HepG2 (cell line): ENCODE data around the gene DLG2.

Experiments
- ARHGAP35 ChIP-seq: sonication (generic); formaldehyde crosslinking; IDR thresholded peaks from 2 replicates; pipeline ENCODE4 v1.9.0; 2022; ENCODE audit warnings: mild to moderate bottlenecking, inconsistent platforms, moderate library complexity, missing genetic modification reagents, borderline replicate concordance
- BRD4 ChIP-seq: sonication (generic); formaldehyde crosslinking; IDR thresholded peaks from 2 replicates; pipeline ENCODE4 v1.4.0; 2020; ENCODE audit warnings: missing genetic modification reagents
- DNMT3B ChIP-seq: conservative IDR thresholded peaks from 2 replicates; pipeline ENCODE4 v1.6.1; 2016; ENCODE audit warnings: missing biosample characterization, control low read depth
- EP300 ChIP-seq, 3 experiments: sonication (generic) in 1 of 3; formaldehyde crosslinking in 1 of 3; IDR thresholded peaks; 2 replicates each; pipeline versions ENCODE4 v1.5.1 to v1.6.1; 2011 to 2020; ENCODE audit warnings: low read depth in 2 of 3, low read length in 2 of 3, borderline replicate concordance in 1 of 3, improper control_type of control experiment in 1 of 3, mild to moderate bottlenecking in 1 of 3, missing genetic modification reagents in 1 of 3, moderate library complexity in 1 of 3
- EZH2 ChIP-seq: conservative IDR thresholded peaks from 2 replicates; pipeline ENCODE4 v1.6.1; 2012; ENCODE audit warnings: mild to moderate bottlenecking, low read depth, low read length, moderate library complexity
- POLR2AphosphoS2 ChIP-seq: IDR thresholded peaks from 2 replicates; pipeline ENCODE4 v1.6.1; 2011; ENCODE audit warnings: low read depth, low read length, improper control_type of control experiment
- RFX5 ChIP-seq: IDR thresholded peaks from 2 replicates; pipeline ENCODE4 v1.6.1; 2011; ENCODE audit warnings: low read depth, low read length, improper control_type of control experiment
- SMYD3 ChIP-seq: sonication (generic); formaldehyde crosslinking; IDR thresholded peaks from 2 replicates; pipeline ENCODE4 v1.8.1; 2023; ENCODE audit warnings: mild to moderate bottlenecking, missing genetic modification reagents
- U2AF2 ChIP-seq: fragments of 200-400 bp; formaldehyde crosslinking; IDR thresholded peaks from 2 replicates; pipeline ENCODE4 v1.6.1; 2017; ENCODE audit warnings: low read depth, mild to moderate bottlenecking, low read length
- ZNF12 ChIP-seq: sonication (generic); formaldehyde crosslinking; IDR thresholded peaks from 2 replicates; pipeline ENCODE4 v1.5.0; 2020; ENCODE audit warnings: missing genetic modification reagents
- ZNF232 ChIP-seq: sonication (generic); formaldehyde crosslinking; IDR thresholded peaks from 2 replicates; pipeline ENCODE4 v1.4.0; 2020; ENCODE audit warnings: missing genetic modification reagents, borderline replicate concordance
- TF ChIP-seq, protein P1 (sequence below): sonication (generic); formaldehyde crosslinking; IDR thresholded peaks from 2 replicates; pipeline ENCODE4 v1.5.0; 2020; ENCODE audit warnings: mild to moderate bottlenecking, missing genetic modification reagents, moderate library complexity
- TF ChIP-seq, protein P2 (sequence below): sonication (generic); formaldehyde crosslinking; IDR thresholded peaks from 2 replicates; pipeline ENCODE4 v1.8.1; 2022; ENCODE audit warnings: low read depth, mild to moderate bottlenecking, missing genetic modification reagents
- TF ChIP-seq, protein P3 (sequence below), 2 experiments: IDR thresholded peaks; 2 replicates each; pipeline ENCODE4 v1.6.1; 2011 to 2012; ENCODE audit warnings: low read length in 2 of 2, borderline replicate concordance in 1 of 2, low read depth in 1 of 2, mild to moderate bottlenecking in 1 of 2, moderate library complexity in 1 of 2

DNA sequence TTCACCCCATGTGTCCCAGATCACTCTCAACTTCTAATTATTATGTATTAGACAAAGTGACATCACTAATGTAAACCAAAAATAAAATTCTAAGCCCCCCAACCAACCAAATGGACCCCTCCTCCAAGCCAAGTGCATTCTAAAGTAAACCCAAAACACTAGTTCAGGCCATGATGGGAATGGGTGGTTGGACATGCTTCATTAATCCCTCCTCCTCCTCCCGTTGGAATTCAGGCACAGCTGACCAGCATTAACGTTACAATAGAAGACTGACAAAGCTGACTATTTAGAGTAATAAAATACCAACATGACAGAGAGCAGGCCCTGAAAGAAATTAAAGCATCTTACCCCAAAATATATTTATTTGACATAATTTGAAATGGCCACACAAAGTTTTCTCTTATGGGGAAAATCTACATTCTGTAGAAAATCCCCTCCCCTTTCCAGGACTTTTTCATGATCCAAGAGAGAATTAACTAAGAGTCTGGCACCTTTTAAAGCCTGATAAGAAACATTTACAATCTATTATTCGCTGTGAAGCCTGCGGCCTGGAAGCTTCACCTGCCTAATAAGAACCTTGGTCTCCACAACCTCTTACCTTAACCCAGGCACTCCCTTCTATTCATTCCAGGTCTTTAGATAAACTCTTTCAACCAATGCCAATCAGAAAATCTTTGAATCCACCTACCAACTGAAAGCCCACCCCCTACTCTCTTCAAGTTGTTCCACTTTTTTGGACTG, 1392.5 kb downstream of the DLG2 start:
- TF ChIP-seq EP300 (IDR thresholded peaks at IDR 0.05; ENCODE audit: low read depth in 2 of 2, low read length in 2 of 2) (no peak), EP300 (CRISPR knock-in tag; IDR thresholded peaks at IDR 0.05; ENCODE audit: borderline replicate concordance) (no peak), ZNF232 (CRISPR knock-in tag) (no peak), POLR2AphosphoS2 (no peak), DNMT3B (CRISPR knock-in tag) (no peak), ZNF12 (CRISPR knock-in tag) (no peak), SMYD3 (CRISPR knock-in tag) (no peak), U2AF2 (no peak), ARHGAP35 (CRISPR knock-in tag) (no peak), EZH2 (no peak), BRD4 (CRISPR knock-in tag) (no peak), RFX5 (no peak)
- TF ChIP-seq, protein P1, sequence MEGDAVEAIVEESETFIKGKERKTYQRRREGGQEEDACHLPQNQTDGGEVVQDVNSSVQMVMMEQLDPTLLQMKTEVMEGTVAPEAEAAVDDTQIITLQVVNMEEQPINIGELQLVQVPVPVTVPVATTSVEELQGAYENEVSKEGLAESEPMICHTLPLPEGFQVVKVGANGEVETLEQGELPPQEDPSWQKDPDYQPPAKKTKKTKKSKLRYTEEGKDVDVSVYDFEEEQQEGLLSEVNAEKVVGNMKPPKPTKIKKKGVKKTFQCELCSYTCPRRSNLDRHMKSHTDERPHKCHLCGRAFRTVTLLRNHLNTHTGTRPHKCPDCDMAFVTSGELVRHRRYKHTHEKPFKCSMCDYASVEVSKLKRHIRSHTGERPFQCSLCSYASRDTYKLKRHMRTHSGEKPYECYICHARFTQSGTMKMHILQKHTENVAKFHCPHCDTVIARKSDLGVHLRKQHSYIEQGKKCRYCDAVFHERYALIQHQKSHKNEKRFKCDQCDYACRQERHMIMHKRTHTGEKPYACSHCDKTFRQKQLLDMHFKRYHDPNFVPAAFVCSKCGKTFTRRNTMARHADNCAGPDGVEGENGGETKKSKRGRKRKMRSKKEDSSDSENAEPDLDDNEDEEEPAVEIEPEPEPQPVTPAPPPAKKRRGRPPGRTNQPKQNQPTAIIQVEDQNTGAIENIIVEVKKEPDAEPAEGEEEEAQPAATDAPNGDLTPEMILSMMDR (CRISPR knock-in tag) = no peak
- TF ChIP-seq, protein P2, sequence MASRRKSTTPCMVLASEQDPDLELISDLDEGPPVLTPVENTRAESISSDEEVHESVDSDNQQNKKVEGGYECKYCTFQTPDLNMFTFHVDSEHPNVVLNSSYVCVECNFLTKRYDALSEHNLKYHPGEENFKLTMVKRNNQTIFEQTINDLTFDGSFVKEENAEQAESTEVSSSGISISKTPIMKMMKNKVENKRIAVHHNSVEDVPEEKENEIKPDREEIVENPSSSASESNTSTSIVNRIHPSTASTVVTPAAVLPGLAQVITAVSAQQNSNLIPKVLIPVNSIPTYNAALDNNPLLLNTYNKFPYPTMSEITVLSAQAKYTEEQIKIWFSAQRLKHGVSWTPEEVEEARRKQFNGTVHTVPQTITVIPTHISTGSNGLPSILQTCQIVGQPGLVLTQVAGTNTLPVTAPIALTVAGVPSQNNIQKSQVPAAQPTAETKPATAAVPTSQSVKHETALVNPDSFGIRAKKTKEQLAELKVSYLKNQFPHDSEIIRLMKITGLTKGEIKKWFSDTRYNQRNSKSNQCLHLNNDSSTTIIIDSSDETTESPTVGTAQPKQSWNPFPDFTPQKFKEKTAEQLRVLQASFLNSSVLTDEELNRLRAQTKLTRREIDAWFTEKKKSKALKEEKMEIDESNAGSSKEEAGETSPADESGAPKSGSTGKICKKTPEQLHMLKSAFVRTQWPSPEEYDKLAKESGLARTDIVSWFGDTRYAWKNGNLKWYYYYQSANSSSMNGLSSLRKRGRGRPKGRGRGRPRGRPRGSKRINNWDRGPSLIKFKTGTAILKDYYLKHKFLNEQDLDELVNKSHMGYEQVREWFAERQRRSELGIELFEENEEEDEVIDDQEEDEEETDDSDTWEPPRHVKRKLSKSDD (CRISPR knock-in tag) = no peak
- TF ChIP-seq, protein P3, sequence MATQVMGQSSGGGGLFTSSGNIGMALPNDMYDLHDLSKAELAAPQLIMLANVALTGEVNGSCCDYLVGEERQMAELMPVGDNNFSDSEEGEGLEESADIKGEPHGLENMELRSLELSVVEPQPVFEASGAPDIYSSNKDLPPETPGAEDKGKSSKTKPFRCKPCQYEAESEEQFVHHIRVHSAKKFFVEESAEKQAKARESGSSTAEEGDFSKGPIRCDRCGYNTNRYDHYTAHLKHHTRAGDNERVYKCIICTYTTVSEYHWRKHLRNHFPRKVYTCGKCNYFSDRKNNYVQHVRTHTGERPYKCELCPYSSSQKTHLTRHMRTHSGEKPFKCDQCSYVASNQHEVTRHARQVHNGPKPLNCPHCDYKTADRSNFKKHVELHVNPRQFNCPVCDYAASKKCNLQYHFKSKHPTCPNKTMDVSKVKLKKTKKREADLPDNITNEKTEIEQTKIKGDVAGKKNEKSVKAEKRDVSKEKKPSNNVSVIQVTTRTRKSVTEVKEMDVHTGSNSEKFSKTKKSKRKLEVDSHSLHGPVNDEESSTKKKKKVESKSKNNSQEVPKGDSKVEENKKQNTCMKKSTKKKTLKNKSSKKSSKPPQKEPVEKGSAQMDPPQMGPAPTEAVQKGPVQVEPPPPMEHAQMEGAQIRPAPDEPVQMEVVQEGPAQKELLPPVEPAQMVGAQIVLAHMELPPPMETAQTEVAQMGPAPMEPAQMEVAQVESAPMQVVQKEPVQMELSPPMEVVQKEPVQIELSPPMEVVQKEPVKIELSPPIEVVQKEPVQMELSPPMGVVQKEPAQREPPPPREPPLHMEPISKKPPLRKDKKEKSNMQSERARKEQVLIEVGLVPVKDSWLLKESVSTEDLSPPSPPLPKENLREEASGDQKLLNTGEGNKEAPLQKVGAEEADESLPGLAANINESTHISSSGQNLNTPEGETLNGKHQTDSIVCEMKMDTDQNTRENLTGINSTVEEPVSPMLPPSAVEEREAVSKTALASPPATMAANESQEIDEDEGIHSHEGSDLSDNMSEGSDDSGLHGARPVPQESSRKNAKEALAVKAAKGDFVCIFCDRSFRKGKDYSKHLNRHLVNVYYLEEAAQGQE (IDR thresholded peaks at IDR 0.05; ENCODE audit: borderline replicate concordance in 1 of 2, low read depth in 1 of 2, low read length in 2 of 2) = no peak
